HG03432 (cell line): ENCODE data around the gene SNORC.

ENCODE experiments used
- ATAC-seq: cut with Tn5 transposase; IDR thresholded peaks from one replicate; pipeline ENCODE4 v1.9.1; 2021; ENCODE audit warnings: mild to moderate bottlenecking, moderate library complexity; ENCODE audit not compliant: unreplicated experiment

SNORC gene

GRCh38 chr2:232924433-232924832 lies 54.4 kb downstream of the SNORC start:
- no peak for ATAC-seq

DNA sequence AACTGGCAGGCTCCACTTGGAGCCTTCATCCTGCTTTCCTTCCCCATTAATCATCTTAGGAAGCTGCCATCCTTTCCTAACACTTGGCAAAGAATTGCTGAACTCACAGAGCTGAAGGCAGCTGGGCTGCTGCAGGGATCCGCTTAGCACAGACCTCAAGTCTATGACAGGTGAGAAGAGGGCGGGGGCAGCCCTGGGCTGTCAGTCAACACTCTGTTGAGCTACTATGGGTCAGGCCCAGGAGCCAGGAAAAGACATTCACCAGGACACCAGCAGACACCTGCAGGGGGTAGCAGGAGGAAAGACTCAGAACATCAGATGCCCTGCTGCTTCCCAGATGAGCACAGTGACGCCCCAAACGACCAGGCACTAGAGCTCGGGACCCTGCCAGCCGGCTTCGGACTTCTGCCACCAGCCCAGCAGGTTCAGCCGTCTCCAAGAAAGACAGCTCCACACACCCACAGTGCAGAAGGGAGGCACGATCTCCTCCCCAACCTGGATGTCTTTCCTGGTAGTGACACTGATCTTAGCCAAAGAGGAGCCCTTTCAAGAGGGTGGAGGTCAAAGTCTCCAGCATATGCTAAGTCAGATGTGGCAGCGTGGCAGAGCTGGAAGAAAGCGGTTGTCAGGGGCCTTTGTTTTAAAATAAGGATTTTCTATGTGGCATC lies 55.2 kb downstream of the SNORC start:
- no peak for ATAC-seq

GRCh38 chr2:232925821-232926156 lies 55.7 kb downstream of the SNORC start:
- ATAC-seq: no peak

DNA sequence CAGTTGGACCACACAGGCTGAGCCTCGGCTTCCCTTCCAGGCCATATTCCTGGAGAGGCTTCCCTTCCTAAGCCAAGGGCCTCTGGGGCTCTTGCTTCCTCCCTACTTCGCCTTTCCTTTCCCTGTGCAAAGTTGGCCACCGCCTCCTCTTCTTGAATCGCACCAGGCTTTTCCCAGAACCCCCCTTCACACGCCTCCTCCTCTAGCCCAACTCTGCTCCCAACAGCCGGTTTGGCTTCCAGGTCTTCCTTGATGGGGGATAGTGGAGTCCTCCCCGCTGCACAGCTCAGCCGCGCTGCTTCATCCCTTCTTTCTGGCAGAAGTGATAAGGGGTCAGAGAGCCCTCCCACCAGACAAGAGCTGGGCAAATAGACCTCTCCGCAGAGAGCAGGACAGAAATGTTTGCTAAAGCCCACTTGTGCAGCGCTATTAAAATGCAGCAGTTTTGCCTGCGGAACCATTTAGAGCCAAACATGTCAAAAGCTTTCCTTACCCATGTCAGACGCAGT lies 56.4 kb downstream of the SNORC start:
- ATAC-seq: no peak

DNA sequence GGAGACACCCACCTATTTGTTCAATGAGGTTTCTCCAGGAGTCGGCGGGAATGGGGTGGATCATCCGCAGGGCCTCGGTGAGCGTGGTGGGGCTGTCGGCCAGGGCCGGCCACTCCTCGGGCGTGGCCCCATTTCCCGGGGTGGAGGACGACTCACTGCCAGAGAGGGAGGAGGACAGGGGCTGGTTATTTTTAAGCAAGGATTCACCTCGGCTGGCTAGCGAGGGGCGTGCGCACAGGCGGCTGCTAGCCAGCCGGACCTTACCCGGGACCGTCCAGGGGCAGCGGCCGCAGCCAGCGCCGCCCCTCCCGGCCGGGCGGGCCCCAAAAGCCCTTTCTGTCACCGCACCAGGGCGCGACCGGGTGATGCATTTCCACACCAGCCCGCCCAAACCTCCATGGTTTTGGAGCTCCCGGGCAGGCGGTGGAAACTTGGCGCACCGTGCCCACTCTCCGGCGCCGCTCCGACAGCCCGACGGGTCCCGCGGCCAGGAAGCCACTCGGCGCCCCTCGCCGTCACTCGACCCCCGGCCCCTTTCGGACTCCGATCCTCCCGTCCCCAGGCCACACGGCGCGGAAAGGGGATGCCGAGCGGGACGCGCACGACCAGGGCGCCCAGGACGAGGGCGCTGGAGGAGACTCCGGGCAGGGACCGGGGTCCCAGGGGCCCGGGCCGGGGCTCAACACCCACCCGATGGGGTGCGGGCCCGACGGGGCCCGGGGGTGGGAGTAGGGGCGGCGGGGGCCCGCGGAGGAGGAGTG lies 57.1 kb downstream of the SNORC start:
- ATAC-seq: no peak

DNA sequence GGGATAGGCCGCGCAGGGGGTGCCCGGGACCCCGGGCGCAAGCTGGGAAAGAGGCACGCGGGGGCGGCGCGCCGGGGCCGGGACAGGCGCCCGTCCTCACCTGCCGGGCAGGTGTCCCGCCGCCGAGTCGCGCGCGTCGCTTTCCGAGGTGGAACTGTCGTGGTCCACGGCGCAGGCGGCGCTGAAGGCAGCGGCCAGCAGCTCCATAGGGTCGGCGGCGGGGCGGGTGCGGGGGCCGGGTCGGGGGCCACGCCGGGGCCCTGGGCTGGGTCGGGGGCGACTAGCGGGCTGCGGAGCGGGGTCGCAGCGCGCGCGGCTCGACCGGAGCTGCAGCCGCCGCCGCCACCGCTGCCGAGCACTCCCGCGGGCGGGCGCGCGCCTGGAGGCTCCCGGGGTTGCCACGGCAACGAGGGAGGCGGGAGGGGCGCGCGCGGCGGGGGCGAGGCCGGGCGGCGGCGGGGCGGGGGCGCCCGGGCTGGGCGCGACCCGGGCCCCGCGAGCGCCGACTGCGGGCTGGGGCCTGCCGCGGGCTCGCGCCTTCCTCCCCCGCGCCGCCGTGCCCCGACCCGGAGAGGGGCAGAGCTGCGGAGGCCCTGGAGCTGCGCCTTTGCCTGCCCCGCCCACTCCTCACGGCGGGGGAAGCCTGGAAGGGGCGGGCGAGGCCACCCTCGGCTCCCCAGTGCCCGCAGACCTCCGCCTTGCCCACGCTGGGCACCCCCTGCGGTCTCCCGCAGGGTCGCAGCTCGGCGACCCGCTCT lies 57.9 kb downstream of the SNORC start:
- no peak for ATAC-seq
